ENCODE data around the gene SLC36A3.
"Not testable (repeated sequence)": the region's sequence is repeated elsewhere in the genome, so short reads cannot be mapped to it uniquely, and the experiment has no call there.

SLC36A3 gene

GRCh38 chr5:151237685-151238084, 65.9 kb downstream of the SLC36A3 start:
- DNase-seq: no peak

- DNase-seq: no peak
Observed at GRCh38 chr5:151236888-151237287, 66.7 kb downstream of the SLC36A3 start.

- DNase-seq: not testable (repeated sequence)
Observed at GRCh38 chr5:151235239-151235571, 68.4 kb downstream of the SLC36A3 start.

GRCh38 chr5:151234476-151235238, 68.9 kb downstream of the SLC36A3 start:
- DNase-seq: no peak

- DNase-seq: no peak
Observed at GRCh38 chr5:151233616-151234085, 69.9 kb downstream of the SLC36A3 start.

GRCh38 chr5:151231359-151231758, 72.2 kb downstream of the SLC36A3 start:
- no peak for DNase-seq

- DNase-seq: no peak
Observed at GRCh38 chr5:151230048-151230680, 73.4 kb downstream of the SLC36A3 start.

- no peak for DNase-seq
Observed at GRCh38 chr5:151228986-151229385, 74.6 kb downstream of the SLC36A3 start.

GRCh38 chr5:151227918-151228447, 75.6 kb downstream of the SLC36A3 start:
- no peak for DNase-seq

Data from retina (tissue), 1 donor.